DOHH2 (cell line): ENCODE data around the gene RELA.

Source experiments
- H3F3A ChIP-seq: fragments of 200-600 bp; sonication (generic), shearing (Covaris generic); 2 replicates; pipeline ENCODE4 v1.6.0; 2016; ENCODE audit warnings: antibody characterized with exemption, mild to moderate bottlenecking; ENCODE audit not compliant: control insufficient read depth, insufficient read depth
- H3K27ac ChIP-seq: fragments of 200-600 bp; sonication (generic); 2 replicates; pipeline ENCODE4 v1.5.1; 2014; ENCODE audit warnings: low read depth, mild to moderate bottlenecking, low read length, moderate library complexity
- H3K27me3 ChIP-seq: fragments of 200-600 bp; sonication (generic); 2 replicates; pipeline ENCODE4 v1.6.1; 2014; ENCODE audit warnings: mild to moderate bottlenecking, low read length, mixed read lengths; ENCODE audit not compliant: control insufficient read depth
- H3K36me3 ChIP-seq: fragments of 200-600 bp; sonication (generic); 2 replicates; pipeline ENCODE4 v1.6.1; 2014; ENCODE audit warnings: mild to moderate bottlenecking, low read length, moderate library complexity, mixed read lengths; ENCODE audit not compliant: control insufficient read depth
- H3K4me1 ChIP-seq: fragments of 200-600 bp; sonication (generic); 2 replicates; pipeline ENCODE4 v1.6.1; 2014; ENCODE audit warnings: mild to moderate bottlenecking, low read length, mixed read lengths; ENCODE audit not compliant: control insufficient read depth
- H3K4me2 ChIP-seq: fragments of 200-600 bp; sonication (generic); 2 replicates; pipeline ENCODE4 v1.6.0; 2014; ENCODE audit warnings: mild to moderate bottlenecking, low read length, moderate library complexity
- H3K4me3 ChIP-seq: fragments of 200-600 bp; sonication (generic); 2 replicates; pipeline ENCODE4 v1.5.1; 2014; ENCODE audit warnings: mild to moderate bottlenecking, low read length, mixed read lengths
- H3K79me2 ChIP-seq: fragments of 200-600 bp; sonication (generic); 2 replicates; pipeline ENCODE4 v1.6.1; 2014; ENCODE audit warnings: mild to moderate bottlenecking, low read length, mixed read lengths; ENCODE audit not compliant: control insufficient read depth
- H3K9me2 ChIP-seq: fragments of 200-600 bp; sonication (generic); replicated peaks from 2 replicates; pipeline ENCODE4 v1.6.1; 2014; ENCODE audit warnings: mild to moderate bottlenecking, low read length, mixed read lengths; ENCODE audit not compliant: control insufficient read depth
- H3K9me3 ChIP-seq: fragments of 200-600 bp; sonication (generic); 2 replicates; pipeline ENCODE4 v1.6.1; 2014; ENCODE audit warnings: antibody characterized with exemption, low read length, mixed read lengths; ENCODE audit not compliant: control insufficient read depth, insufficient read depth
- H4K20me1 ChIP-seq: fragments of 200-600 bp; sonication (generic); 2 replicates; pipeline ENCODE4 v1.6.0; 2014; ENCODE audit warnings: low read depth, mild to moderate bottlenecking, antibody characterized with exemption, low read length, moderate library complexity; ENCODE audit not compliant: control insufficient read depth, insufficient read depth
- CTCF ChIP-seq: fragments of 200-600 bp; sonication (generic); IDR thresholded peaks from one replicate; pipeline ENCODE4 v1.5.1; 2014; ENCODE audit warnings: antibody characterized with exemption, mild to moderate bottlenecking, low read depth, low read length; ENCODE audit not compliant: poor library complexity, severe bottlenecking
- EZH2phosphoT487 ChIP-seq: fragments of 200-600 bp; sonication (generic); IDR thresholded peaks from 2 replicates; pipeline ENCODE4 v1.6.1; 2017; ENCODE audit warnings: borderline replicate concordance, mild to moderate bottlenecking, antibody characterized with exemption, low read length, moderate library complexity, mixed read lengths

Gene RELA

GRCh38 chr11:65654375-65655349 is 8.1 kb downstream of the RELA start:
- Histone ChIP-seq H4K20me1 (no peaks in the 10 kb centered on the region; the same call in 1 of the 2 replicates), H3K9me2 (no peaks in the 10 kb centered on the region), H3F3A (peaks cover 23% of the 10 kb centered on the region), H3K9me3 (no peaks in the 10 kb centered on the region), H3K27me3 (no peaks in the 10 kb centered on the region), H3K79me2 (peaks cover 15% of the 10 kb centered on the region), H3K36me3 (peaks cover 88% of the 10 kb centered on the region), H3K4me2 (0 out of 2 replicates have a peak overlapping the region, but pooled peaks have one; percentile 73), H3K4me1 (peaks cover 32% of the 10 kb centered on the region), H3K27ac (no peak overlapping the region), H3K4me3 (no peak overlapping the region)
- TF ChIP-seq EZH2phosphoT487 = no peak
- no peak for TF ChIP-seq CTCF

- peak overlapping the region; percentile 73 for H3K4me2 ChIP-seq
- peak overlapping the region; percentile 79 for H3K27ac ChIP-seq
- no peak for TF ChIP-seq CTCF
- no peak for TF ChIP-seq EZH2phosphoT487
- no peaks in the 10 kb centered on the region for H3K27me3 ChIP-seq
- H3K9me2 ChIP-seq = no peaks in the 10 kb centered on the region
- peak overlapping the region; percentile 81 for H3K4me3 ChIP-seq
- H3K9me3 ChIP-seq = no peaks in the 10 kb centered on the region
- H3K36me3 ChIP-seq = peaks cover 84% of the 10 kb centered on the region
- H3K4me1 ChIP-seq = peaks cover 32% of the 10 kb centered on the region
- H3K79me2 ChIP-seq = peaks cover 9% of the 10 kb centered on the region
- H4K20me1 ChIP-seq = no peaks in the 10 kb centered on the region; the same call in 1 of the 2 replicates
- H3F3A ChIP-seq = peaks cover 23% of the 10 kb centered on the region
Measured at GRCh38 chr11:65653229-65654225, 9.2 kb downstream of the RELA start.

- peak overlapping the region; percentile 73 for H3K4me2 ChIP-seq
- no peaks in the 10 kb centered on the region for H3K27me3 ChIP-seq
- peaks cover 32% of the 10 kb centered on the region for H3K4me1 ChIP-seq
- H3K4me3 ChIP-seq = peak overlapping the region; percentile 81
- H3K9me2 ChIP-seq = no peaks in the 10 kb centered on the region
- H3K9me3 ChIP-seq = no peaks in the 10 kb centered on the region
- peaks cover 9% of the 10 kb centered on the region for H3K79me2 ChIP-seq
- H3K36me3 ChIP-seq = peaks cover 80% of the 10 kb centered on the region
- H3F3A ChIP-seq = peaks cover 26% of the 10 kb centered on the region
- peak; percentile 11 for TF ChIP-seq CTCF
- no peak for TF ChIP-seq EZH2phosphoT487
- peak overlapping the region; percentile 79 for H3K27ac ChIP-seq
- H4K20me1 ChIP-seq = no peaks in the 10 kb centered on the region; the same call in 1 of the 2 replicates
Measured at GRCh38 chr11:65652511-65653228, 10.0 kb downstream of the RELA start.
